Activated naive CD4-positive, alpha-beta T cell treated with Interleukin-2 at 50 U/mL for 16 hours (primary cell): Measurements from ENCODE around the gene PFDN4.
"Not testable (repeated sequence)": the region's sequence is repeated elsewhere in the genome, so short reads cannot be mapped to it uniquely, and the experiment has no call there.

ENCODE experiments used
- DNase-seq: peaks from one replicate; pipeline ENCODE4 v3.0.0-alpha.2; 2020

Gene PFDN4

GRCh38 chr20:54201268-54201846, 6.5 kb upstream of the PFDN4 start:
- no peak for DNase-seq

GRCh38 chr20:54203281-54203680, 4.6 kb upstream of the PFDN4 start:
- DNase-seq, result no peak

- no peak for DNase-seq
Measured at GRCh38 chr20:54204063-54204462, 3.8 kb upstream of the PFDN4 start.

GRCh38 chr20:54204481-54204880, 3.4 kb upstream of the PFDN4 start:
- no peak for DNase-seq

GRCh38 chr20:54205450-54205849, 2.4 kb upstream of the PFDN4 start:
- DNase-seq, result peak; percentile 17

- DNase-seq, result no peak
Measured at GRCh38 chr20:54207053-54207742, 689 bp upstream of the PFDN4 start.

GRCh38 chr20:54208548-54209176, 775 bp downstream of the PFDN4 start:
- no peak for DNase-seq

- DNase-seq, result no peak
Measured at GRCh38 chr20:54209216-54209813, 1.4 kb downstream of the PFDN4 start.

- DNase-seq, result no peak
Measured at GRCh38 chr20:54212226-54212625, 4.3 kb downstream of the PFDN4 start.

- no peak for DNase-seq
Measured at GRCh38 chr20:54212871-54213270, 5.0 kb downstream of the PFDN4 start.

- no peak for DNase-seq
Measured at GRCh38 chr20:54214566-54214965, 6.7 kb downstream of the PFDN4 start.

GRCh38 chr20:54215157-54215789, 7.4 kb downstream of the PFDN4 start:
- no peak for DNase-seq

- DNase-seq, result no peak
Measured at GRCh38 chr20:54217762-54218161, 9.9 kb downstream of the PFDN4 start.

- no peak for DNase-seq
Measured at GRCh38 chr20:54218470-54218869, 10.6 kb downstream of the PFDN4 start.

- no peak for DNase-seq
Measured at GRCh38 chr20:54219751-54220426, 12.0 kb downstream of the PFDN4 start.

GRCh38 chr20:54220722-54221121, 12.8 kb downstream of the PFDN4 start:
- DNase-seq, result no peak

- no peak for DNase-seq
Measured at GRCh38 chr20:54221353-54221752, 13.5 kb downstream of the PFDN4 start.

- no peak for DNase-seq
Measured at GRCh38 chr20:54221996-54222890, 14.4 kb downstream of the PFDN4 start.

- DNase-seq, result no peak
Measured at GRCh38 chr20:54223285-54223684, 15.4 kb downstream of the PFDN4 start.

- no peak for DNase-seq
Measured at GRCh38 chr20:54223751-54224150, 15.9 kb downstream of the PFDN4 start.

- DNase-seq, result not testable (repeated sequence)
Measured at GRCh38 chr20:54224642-54225041, 16.8 kb downstream of the PFDN4 start.

GRCh38 chr20:54227241-54227640, 19.4 kb downstream of the PFDN4 start:
- no peak for DNase-seq
